Measurements from ENCODE around the gene ARFIP1. TPM values are rescaled to one million over a fixed set of nuclear protein-coding genes. Genes with fewer than 3 reads are reported as not detected.

Gene ARFIP1
- total RNA-seq, 1 donor from 2014 or later = 68.0 TPM

- no peak overlapping the region for H3K27ac ChIP-seq
These were observed 23.8 kb downstream of the ARFIP1 start for GRCh38 chr4:152803541-152803940.

GRCh38 chr4:152805071-152805650 lies 25.4 kb downstream of the ARFIP1 start:
- no peak for TF ChIP-seq EZH2 (IDR thresholded peaks at IDR 0.05)
- no peak for TF ChIP-seq CTCF (IDR thresholded peaks at IDR 0.05)
- TF ChIP-seq EZH2phosphoT487 (IDR thresholded peaks at IDR 0.05) = no peak
- H3K27me3 ChIP-seq = no peaks in the 10 kb centered on the region
- peaks cover 88% of the 10 kb centered on the region for H3K79me2 ChIP-seq (ENCODE audit: low read depth)
- peaks cover 8% of the 10 kb centered on the region for H3K9me3 Mint-ChIP-seq
- no peak for DNase-seq (ENCODE audit: low spot score)
- peaks cover 10% of the 10 kb centered on the region for H4K20me1 ChIP-seq (ENCODE audit: low read depth)
- no peaks in the 10 kb centered on the region for H3K27me3 Mint-ChIP-seq (ENCODE audit: insufficient read depth, low read depth)
- H3K27ac ChIP-seq = no peak overlapping the region
- no peak overlapping the region for H3K4me3 ChIP-seq
- no peak overlapping the region for H3K9ac ChIP-seq
- peaks cover 3% of the 10 kb centered on the region for H3F3A ChIP-seq (ENCODE audit: low read depth)
- H3K27ac Mint-ChIP-seq = no peak overlapping the region
- H3K4me1 ChIP-seq = no peaks in the 10 kb centered on the region
- no peaks in the 10 kb centered on the region for H3K4me1 Mint-ChIP-seq
- H3K36me3 Mint-ChIP-seq = peaks cover 17% of the 10 kb centered on the region
- H3K4me2 ChIP-seq = no peak overlapping the region
- no peak overlapping the region for H2AFZ ChIP-seq (replicated peaks)
- H3K36me3 ChIP-seq = no peaks in the 10 kb centered on the region
- H3K4me3 Mint-ChIP-seq = no peak overlapping the region
- H3K9me3 ChIP-seq (ENCODE audit: low read depth) = no peaks in the 10 kb centered on the region

More at GRCh38 chr4:152803541-152803940, 23.8 kb downstream of the ARFIP1 start:
- no peaks in the 10 kb centered on the region for H3K4me1 Mint-ChIP-seq
- Histone ChIP-seq H3K36me3 (no peaks in the 10 kb centered on the region), H2AFZ (replicated peaks) (no peak overlapping the region), H3K9ac (no peak overlapping the region), H3K4me3 (no peak overlapping the region), H3F3A (ENCODE audit: low read depth) (peaks cover 3% of the 10 kb centered on the region), H3K4me1 (no peaks in the 10 kb centered on the region), H4K20me1 (ENCODE audit: low read depth) (peaks cover 19% of the 10 kb centered on the region), H3K4me2 (no peak overlapping the region), H3K9me3 (ENCODE audit: low read depth) (no peaks in the 10 kb centered on the region), H3K27me3 (no peaks in the 10 kb centered on the region), H3K79me2 (ENCODE audit: low read depth) (peaks cover 88% of the 10 kb centered on the region)
- no peak for TF ChIP-seq CTCF (IDR thresholded peaks at IDR 0.05)
- TF ChIP-seq EZH2 (IDR thresholded peaks at IDR 0.05) = no peak
- no peak for TF ChIP-seq EZH2phosphoT487 (IDR thresholded peaks at IDR 0.05)
- H3K27ac Mint-ChIP-seq = no peak overlapping the region
- no peaks in the 10 kb centered on the region for H3K27me3 Mint-ChIP-seq (ENCODE audit: insufficient read depth, low read depth)
- H3K9me3 Mint-ChIP-seq = peaks cover 7% of the 10 kb centered on the region
- no peak overlapping the region for H3K4me3 Mint-ChIP-seq
- H3K36me3 Mint-ChIP-seq = peaks cover 16% of the 10 kb centered on the region
- DNase-seq (ENCODE audit: low spot score) = no peak

GRCh38 chr4:152805818-152806217 lies 26.1 kb downstream of the ARFIP1 start:
- Histone ChIP-seq H3K27me3 (no peaks in the 10 kb centered on the region), H3K9me3 (ENCODE audit: low read depth) (no peaks in the 10 kb centered on the region), H3K36me3 (no peaks in the 10 kb centered on the region), H3K4me2 (no peak overlapping the region), H3F3A (ENCODE audit: low read depth) (peaks cover 3% of the 10 kb centered on the region), H3K79me2 (ENCODE audit: low read depth) (peaks cover 86% of the 10 kb centered on the region), H2AFZ (replicated peaks) (no peak overlapping the region), H4K20me1 (ENCODE audit: low read depth) (peaks cover 7% of the 10 kb centered on the region), H3K27ac (no peak overlapping the region), H3K9ac (no peak overlapping the region), H3K4me3 (no peak overlapping the region), H3K4me1 (no peaks in the 10 kb centered on the region)
- no peaks in the 10 kb centered on the region for H3K27me3 Mint-ChIP-seq (ENCODE audit: insufficient read depth, low read depth)
- peaks cover 10% of the 10 kb centered on the region for H3K9me3 Mint-ChIP-seq
- H3K36me3 Mint-ChIP-seq = peaks cover 19% of the 10 kb centered on the region
- no peak overlapping the region for H3K27ac Mint-ChIP-seq
- TF ChIP-seq CTCF (IDR thresholded peaks at IDR 0.05) (no peak), EZH2 (IDR thresholded peaks at IDR 0.05) (no peak), EZH2phosphoT487 (IDR thresholded peaks at IDR 0.05) (no peak)
- H3K4me1 Mint-ChIP-seq = no peaks in the 10 kb centered on the region
- no peak overlapping the region for H3K4me3 Mint-ChIP-seq
- DNase-seq (ENCODE audit: low spot score) = no peak

Data from neural progenitor cell (in vitro differentiated cells).